Pons (tissue), 1 donor: ENCODE data around the gene FGD5.

ENCODE experiments used
- DNase-seq: peaks from one replicate; pipeline ENCODE4 v3.0.0-alpha.2; 2016; ENCODE audit warnings: low spot score

Gene FGD5

GRCh38 chr3:14848906-14849305, 30.1 kb downstream of the FGD5 start:
- DNase-seq: no peak

DNA sequence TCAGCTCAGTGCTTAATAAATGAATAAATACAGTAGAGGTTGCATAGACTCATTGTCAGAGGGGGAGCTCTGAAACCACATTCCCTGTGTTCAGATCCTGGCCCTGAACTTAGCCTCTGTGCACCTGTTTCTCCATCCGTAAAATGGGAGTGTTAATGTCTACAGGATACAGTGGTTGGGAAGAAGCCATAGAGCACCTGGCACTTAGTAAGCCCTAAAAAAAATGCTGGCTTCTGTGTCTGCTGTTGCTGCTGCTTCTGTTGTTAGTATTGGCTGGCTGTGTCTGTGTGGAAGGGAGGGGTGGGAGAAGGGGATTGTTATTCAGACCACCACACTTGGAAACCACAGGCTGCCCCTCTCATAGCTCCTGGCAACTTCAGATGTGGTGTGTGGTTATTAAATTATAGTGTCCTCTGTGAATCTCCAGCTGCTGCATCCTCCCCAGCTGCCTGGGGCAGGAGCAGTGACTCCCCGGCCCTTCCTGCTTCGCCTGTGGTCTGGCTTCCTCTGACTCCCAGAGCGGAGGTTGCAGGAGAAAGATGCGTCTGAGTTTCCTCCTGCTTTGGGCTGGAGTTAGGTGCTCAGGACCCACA, 31.0 kb downstream of the FGD5 start:
- DNase-seq: no peak

GRCh38 chr3:14852058-14852594, 33.4 kb downstream of the FGD5 start:
- DNase-seq: no peak

GRCh38 chr3:14852717-14853116, 34.0 kb downstream of the FGD5 start:
- no peak for DNase-seq

DNA sequence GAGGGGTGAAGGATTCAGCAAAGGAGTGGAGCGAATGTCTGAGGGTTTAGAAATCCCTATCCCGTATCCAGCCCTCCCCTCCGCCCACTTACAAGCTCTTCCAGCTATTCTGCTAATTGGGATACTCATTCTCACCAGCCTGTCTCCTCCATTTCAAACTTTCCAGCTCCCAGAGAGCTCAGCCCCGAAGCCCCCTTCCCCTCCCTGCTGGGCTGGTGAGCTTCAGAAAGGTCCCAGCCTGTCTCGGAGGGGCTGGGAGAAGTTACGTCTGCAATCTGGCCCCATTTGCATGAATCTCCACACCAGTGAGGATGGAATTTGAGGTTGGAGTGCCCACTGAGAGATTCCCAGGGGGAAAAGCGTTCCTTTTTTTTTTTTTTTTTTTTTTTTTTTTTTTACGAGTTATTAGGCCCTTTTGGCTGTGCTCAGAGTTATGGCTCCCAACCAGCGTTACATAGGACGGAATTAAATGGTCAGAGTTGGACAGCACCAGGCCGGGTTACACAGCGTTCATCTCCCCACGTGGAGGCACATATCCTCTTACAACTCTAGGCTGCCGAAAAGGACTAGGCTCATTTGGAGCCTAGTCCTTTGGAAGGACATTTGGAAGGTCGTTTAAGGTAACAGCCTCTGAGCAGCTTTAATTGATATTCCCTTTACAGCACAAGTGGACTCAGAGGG, 34.6 kb downstream of the FGD5 start:
- no peak for DNase-seq

DNA sequence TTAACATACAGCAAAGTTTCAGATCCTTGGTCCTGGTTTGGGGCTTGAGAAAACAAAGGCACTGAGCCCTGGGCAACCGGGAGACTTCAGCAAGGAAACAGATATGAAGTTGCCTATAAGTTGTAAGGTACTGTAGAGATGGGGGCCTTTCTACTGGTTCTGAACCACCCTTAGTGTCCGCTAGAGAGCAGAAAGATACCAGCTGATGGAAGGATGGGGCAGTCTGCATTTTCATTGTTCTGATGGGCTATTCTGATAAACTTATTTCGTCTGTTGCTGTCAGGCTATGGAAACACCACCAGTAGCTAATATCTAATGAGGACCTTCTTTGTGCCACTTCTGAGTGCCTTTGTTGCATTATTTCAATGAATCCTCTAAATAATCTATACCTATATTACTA, 38.7 kb downstream of the FGD5 start:
- no peak for DNase-seq

DNA sequence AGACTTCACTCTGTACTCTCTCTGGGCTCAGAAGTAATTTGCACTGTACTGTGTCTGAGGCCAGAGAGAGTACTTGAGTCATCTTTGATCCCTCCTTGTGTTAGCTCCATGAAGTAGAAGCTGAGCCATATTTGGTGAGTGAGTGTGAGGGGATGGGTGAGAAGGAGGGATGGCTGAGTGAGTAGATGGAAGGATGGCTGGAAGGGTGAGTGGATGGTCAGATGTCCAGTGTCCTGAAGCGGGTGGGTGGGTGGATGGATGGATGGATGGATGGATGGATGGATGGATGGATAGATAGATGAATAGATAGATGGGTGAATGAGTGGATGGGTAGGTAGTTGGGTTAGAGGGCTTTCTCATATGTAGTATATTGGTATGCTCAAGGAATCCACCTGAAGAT, 39.3 kb downstream of the FGD5 start:
- DNase-seq: no peak

DNA sequence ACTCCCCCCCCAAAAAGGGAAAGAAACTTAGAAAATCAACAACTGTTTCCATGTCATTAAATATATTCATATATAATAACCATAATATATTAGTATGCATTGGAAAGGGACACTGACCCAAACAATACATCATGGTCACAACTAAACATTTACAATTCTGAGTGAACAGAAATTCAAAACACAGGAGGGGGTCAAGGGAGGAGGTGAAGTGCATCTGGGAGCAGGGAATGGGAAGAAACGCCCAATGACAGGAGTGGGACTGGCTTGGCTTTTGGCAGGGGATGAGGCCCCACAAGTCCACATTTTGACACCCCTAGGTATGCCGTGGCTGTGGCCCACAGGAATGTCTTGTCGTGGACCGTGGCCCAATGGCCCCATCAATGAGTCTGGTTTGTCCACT, 41.1 kb downstream of the FGD5 start:
- DNase-seq: no peak

DNA sequence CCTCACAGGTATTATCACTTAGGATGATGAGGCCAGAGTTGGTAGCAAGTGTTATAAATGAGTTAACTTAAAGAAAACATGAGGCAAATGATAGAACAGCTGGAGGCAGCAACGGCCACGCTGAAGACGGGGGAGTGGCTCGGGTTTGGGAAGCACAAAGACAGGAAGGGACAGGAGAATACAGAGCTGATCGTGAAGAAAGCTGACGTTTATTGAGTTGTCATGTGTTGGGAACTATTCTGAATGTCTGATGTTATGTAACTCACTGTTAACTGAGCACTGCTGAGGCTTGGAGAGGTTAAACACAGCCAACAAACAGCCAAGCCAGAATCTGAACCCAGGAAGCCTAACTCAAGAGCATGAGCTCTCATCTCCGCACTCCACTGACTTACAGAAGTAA, 42.3 kb downstream of the FGD5 start:
- no peak for DNase-seq

- no peak for DNase-seq
Measured at GRCh38 chr3:14861446-14862302, 42.9 kb downstream of the FGD5 start.

DNA sequence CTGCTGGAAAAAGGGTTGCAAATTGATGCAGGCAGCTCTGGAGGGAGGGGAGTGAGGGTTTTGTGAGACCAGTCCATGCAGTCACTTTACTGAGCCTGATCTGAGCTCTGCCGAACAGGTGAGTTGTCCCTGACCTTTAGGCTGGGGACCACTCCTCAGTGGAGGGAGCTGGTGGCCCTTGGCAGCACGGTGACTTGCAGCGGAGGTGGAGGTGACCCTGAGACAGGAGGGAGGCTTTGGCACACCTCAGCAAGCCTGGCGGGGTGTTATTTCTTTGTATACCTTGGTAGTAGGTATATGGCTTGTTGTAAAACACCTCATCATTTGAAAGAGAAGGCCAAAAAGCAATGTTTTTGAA, 43.5 kb downstream of the FGD5 start:
- DNase-seq: no peak

DNA sequence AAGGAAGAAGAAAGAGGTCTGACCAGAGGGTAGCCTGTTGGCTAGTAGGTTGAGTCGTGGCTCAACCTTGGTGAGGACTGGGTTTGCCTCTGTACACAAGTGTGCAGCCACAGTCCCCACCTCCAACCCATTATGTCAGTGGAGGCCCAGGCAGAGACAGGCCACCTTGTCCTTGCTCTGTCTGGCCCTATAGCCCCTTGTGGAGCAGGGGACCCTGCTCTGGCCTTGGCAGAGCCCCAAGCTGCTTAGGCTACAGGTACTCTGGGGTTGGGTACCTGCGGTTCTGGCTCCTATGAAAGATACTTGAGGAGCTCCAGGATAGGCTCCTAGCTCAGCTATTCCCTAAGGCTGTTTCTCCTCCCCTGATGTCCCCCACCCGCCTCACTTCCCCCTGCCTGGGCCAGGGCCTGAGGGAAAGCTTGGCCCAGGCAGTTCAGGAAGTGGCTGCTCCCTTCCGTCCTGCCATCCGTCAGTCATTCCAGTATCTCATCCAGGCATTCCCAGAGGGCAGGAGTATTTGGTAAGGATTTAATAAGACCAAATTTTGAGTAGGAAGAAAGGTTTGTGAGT, 44.0 kb downstream of the FGD5 start:
- DNase-seq: no peak

DNA sequence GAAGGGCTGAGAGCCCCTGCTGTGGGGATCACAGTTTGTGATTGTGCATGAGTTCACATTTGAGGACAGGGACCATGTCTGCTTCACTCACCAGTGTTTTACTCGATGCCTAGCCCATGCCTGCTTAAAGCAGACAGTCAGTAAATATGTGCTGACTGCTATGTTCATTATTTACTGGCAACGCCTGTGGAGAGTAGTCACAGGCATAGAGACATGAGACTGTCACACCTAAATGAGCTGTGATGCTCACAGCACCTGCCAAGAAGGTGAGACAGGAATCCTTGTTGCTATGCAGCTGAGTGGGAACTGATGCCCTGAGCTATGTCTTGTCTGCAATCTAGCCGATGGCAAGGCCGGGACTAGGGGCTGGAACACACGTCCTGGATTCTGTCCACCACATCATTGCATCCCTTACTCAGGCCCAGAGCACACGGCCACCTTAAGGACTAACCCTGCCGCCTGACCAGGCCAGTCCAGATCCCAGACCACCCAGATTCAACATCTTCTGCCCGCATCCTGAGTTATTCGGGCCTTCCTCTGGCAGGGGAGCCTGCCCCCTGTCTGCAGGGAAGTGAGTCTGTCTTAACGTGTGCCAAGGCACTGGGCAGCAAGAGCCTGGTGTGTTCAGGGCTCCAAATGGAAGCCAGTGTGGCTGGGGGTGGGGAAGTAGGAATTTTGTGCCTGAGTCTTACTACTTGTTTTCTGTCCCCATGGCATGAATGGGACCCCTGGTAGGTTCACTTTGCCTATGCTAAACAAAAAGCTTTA, 44.8 kb downstream of the FGD5 start:
- no peak for DNase-seq

DNA sequence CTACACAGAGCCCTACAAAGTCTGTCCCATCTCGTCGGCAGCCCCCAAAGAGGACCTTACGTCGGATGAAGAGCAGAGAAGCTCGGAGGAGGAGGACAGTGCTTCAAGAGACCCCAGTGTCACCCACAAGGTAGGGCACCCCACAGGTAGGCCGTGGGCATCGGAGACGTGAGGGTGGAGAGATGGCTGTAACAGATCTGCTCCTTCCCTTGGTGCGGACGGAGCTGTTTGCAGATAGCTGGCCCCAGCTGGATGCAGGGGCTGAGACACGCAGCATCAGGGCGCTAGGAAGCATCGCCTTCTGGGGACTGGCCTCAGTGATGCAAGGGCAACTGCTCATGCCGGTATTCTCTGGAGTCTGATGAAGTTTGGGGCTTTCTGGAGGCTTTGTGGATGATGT, 45.4 kb downstream of the FGD5 start:
- no peak for DNase-seq

DNA sequence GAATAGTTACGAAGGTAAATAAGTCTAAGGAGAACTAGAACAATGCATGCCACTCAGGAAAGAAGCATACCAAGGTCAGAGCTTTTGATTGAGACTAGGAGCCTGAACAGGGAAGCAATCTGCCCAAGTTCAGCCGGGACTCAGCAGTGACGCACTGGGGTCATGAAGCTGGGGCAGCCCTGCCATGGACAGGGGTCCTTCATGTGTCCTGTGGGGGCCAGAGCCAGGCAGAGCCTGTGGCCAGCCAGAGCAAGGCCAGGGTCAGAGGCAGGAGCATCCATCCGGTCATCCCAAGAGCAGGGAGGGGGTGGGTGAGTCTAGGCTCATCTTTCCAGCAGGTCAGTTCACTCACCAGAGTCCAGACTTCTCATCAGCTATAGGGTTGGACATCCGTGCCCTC, 47.9 kb downstream of the FGD5 start:
- DNase-seq: no peak

DNA sequence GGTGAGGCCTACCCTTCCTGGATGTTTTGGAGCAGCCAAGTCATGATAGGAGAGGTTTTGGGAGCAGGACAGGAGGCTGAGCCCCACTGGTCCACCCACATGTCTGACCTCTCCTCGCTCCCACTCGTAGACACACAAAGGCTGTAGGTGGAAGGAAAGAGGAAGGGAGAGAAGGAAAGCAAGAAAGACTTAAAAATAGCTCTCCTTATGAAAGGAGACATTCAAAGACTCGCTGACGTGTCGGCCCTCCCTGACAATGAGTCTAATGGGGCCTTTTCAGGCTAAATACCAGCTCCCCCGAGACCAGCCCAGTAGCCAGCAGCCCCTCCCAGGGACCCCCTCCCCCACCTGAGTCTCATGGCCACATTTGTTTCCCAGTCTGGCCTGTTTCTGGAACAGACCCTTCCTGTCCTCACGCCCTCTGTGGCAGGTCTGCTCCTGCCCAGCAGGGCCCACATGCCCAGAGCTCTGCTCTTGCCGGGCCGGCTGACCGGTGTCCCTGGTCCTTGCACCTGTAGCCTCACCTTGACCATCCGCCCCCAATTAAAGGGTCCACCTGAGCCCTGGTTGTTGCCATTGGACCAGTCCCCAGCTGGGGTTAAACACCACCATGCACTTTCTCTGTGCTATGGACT, 49.3 kb downstream of the FGD5 start:
- DNase-seq: no peak

DNA sequence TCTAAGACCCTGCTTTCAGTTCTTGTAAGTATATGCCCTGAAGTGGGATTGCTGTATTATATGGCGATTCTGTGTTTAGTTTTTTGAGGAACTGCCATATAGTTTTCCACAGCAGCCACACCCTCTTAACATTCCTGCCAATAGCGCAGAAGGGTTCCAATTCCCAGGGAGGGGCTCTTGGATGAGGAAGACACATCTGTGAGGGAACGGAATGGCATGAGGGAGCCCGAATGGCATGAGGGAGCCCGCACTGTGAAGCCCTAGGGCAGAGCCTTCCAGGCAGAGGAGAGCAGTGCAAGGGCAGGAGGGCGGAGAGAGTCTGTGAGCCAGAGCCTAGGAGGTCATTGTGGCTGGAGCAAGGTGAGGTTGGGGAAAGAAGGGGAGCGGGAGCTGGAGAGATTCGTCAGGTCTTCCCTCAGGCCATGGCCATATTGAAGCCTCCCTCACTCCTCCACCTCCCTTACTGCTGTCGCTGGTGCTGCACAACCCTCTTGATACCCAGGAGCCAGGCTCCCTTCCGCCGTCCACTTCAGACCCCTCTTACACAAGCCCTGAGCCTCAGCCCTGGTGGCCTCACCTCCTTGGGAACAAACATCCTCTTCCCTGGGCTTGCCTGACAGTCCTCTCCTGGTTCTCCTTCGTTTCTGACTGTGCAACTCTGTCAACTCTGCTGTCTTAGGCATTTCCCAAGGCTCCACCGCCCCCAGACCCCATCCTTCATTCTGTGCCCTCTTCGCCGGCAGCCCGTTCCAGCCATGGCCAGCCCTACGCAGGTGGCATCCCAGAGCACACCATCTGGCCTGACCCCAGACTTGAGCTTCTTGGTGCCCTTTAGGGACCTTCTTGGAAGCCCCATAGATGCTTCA, 51.4 kb downstream of the FGD5 start:
- DNase-seq: no peak

- DNase-seq: no peak
Measured at GRCh38 chr3:14870783-14871060, 52.0 kb downstream of the FGD5 start.

GRCh38 chr3:14871456-14872200, 52.9 kb downstream of the FGD5 start:
- DNase-seq: no peak

DNA sequence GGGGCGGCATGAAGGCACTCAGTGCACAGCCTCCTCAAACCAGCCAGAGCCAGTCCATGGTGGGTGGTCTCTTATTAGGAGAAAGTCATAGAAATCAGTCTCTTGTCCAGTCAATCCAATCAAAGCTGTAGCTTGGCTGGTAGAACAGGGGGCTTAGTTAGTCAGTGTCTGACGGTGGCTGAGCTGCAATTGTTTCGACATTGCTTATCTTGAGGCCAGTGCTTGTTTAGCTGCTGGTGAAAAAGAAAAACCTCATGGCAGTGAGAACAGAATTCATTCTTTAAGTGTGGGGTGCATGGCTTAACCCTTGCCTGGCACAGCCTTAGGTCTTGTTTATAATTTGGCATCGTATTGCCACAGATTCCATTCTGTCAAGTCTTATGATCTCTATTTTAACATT, 53.9 kb downstream of the FGD5 start:
- no peak for DNase-seq
